Mucosa of gallbladder (tissue), 1 donor: ENCODE measurements around the gene KYNU. TPM values are rescaled to one million over a fixed set of nuclear protein-coding genes. Genes with fewer than 3 reads are reported as not detected.
"Not testable (repeated sequence)": the region's sequence is repeated elsewhere in the genome, so short reads cannot be mapped to it uniquely, and the experiment has no call there.

Source experiments
- DNase-seq: peaks from one replicate; pipeline ENCODE4 v3.0.0-alpha.2; 2020; ENCODE audit warnings: low spot score
- total RNA-seq: library from RNA; stranded (reverse); gene quantifications from one replicate; pipeline ENCODE4 v1.2.1, GENCODE V29; 2021
- donor health status: DM: no; HTN: no; CAD: no.

KYNU gene
- total RNA-seq, 1 donor from 2014 or later = 3.3 TPM

GRCh38 chr2:142915502-142915901 lies 38.0 kb downstream of the KYNU start:
- DNase-seq = no peak

DNA sequence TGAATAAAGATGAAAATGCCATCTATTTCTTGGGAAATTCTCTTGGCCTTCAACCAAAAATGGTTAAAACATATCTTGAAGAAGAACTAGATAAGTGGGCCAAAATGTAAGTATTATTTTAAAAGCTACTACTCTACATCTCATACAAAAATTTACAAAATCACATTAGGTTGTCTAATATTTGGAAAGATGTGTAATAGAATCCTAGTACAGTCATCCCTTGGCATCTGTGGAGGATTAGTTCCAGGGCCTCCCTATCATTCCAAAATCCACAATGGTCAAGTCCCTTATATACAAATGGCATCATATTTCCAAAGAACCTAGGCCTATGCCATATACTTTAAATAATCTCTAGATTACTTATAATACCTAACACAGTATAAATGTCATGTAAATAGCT lies 41.2 kb downstream of the KYNU start:
- no peak for DNase-seq

DNA sequence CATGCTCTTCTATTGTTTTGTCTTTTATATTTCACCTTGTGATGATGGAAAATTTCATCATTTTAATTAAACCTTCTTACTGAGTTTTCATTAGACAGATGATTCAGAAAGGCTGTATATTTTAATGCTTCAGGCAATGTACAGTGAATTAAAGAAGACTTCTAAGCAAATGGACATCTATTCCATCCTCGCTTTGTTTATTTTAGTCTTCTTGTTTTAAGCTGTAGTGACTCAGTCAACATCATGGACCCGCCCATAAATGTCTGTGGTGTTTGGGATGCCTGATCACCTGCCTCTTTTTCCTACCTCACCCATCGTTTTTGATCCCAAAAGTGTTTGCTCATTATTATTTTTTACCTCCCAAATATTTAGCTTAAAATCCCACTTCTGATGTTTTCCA lies 43.1 kb downstream of the KYNU start:
- no peak for DNase-seq

DNA sequence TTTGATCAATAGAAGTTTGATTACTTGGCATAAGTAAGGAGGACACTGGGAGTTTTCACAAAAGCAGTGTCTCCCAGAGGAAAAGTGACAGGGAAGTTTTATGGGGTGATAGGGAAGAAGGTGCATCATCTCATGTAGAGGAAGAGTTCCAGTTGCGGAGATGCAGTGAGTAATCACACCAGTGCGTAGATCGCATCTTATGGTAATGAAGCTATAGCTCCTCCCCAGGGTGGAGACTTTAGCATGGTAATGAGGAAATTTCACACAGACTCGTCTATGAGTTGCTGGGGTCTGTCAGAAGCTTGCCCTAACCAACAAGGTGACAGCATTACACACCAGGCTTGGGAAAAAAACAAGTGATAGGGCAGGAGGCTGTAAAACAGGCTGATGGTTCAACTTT lies 49.0 kb downstream of the KYNU start:
- DNase-seq = no peak

DNA sequence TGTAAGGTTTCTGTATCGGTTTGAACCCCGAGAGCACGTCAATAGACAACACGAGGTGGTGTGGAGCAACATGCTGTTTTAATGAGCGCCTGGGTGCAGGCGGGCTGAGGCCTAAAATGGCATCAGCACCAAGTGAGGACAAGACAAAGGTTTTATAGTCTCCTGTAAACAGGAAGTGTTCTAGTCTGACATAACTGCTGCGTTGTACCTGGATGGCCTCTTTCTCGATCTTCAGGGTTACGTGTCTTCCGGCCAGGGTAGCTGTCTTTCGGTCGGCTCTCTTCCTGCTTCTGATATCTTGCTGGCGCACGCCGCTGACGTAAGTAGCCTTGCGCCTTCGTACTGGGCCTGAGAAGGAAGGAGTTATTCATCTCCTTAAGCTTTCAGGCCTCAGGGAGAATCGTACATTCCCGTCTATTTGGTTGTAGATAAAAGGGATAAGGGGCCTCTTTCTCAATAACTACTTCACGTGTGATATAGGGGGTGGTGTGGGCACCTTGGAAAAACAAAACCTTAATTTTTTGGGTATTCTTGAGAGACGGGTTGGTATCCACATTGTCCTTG lies 53.5 kb downstream of the KYNU start:
- no peak for DNase-seq

- DNase-seq = no peak
Observed at GRCh38 chr2:142933916-142934315, 56.5 kb downstream of the KYNU start.

DNA sequence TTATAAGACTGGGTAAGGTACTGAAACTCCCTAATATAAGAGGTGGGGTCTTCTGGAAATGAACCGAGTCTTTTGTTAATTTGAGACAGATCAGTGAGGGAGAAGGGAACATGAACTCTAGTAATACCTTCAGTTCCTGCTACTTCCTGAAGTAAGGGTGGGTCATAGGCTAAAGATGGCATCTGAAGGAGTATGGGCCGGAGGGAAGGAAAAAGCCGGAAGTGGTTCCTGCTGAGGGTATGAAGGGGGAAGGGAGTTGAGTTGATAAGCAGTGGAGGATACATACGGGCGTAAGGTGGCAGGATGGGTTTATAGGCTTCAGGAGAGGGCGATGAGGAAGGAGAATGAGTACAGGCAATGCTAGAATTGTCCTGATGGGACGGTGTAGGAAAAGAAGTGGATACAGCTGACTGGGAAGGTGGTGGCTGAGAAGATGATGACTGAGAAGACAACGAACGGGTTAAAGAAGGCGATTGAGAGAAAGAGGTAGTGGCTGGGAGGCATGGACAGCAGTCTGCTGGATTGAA lies 58.2 kb downstream of the KYNU start:
- no peak for DNase-seq

- no peak for DNase-seq
Observed at GRCh38 chr2:142936629-142937028, 59.2 kb downstream of the KYNU start.

- no peak for DNase-seq
Observed at GRCh38 chr2:142937347-142937746, 59.9 kb downstream of the KYNU start.

- DNase-seq = no peak
Observed at GRCh38 chr2:142938240-142938639, 60.8 kb downstream of the KYNU start.

DNA sequence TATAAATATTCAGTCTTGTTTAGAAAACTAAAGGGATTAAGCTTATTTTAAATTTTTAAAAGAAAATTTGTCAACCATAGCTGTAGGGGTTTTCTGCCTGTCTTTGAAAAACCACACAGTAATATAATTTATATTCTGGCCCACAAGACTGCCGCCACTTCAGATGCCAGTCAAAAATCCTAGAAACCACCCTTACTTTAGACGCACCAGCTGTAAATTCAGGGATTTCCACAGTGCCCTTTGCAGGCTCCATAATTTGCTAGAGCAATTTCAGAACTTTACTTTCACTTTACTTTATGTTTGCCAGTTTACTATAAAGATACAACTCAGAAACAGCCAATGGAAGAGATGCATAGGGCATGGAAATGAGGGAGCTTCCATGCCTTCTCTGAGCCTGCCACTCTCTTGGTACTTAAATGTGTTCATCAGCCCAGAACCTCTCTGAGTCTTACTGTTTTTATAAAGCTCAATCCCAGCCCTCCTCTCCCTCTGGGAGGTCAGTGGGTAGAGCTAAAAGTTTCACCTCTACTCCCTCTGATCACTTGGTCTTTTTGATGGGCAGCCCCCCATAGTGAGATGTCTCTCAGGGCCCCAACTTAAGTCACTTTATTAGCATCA lies 63.3 kb downstream of the KYNU start:
- no peak for DNase-seq

DNA sequence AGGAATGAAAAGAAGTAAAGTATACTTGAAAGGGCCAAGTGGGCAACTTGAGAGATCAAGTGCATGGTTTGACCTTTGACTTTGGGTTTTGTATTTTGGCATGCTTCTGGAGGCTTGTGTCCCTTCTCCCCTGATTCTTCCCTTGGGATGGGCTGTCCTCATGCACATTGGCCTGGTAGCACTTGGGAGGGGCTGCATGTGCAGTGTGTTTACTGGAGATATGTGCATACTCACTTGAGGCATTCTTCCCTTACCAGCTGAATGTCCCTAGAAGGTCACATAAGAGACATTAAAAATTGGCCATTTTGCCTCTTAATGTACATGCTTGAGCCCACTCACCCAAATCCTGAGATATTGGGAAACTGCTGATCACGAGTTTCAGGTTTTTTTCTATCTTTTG lies 65.2 kb downstream of the KYNU start:
- DNase-seq = no peak

DNA sequence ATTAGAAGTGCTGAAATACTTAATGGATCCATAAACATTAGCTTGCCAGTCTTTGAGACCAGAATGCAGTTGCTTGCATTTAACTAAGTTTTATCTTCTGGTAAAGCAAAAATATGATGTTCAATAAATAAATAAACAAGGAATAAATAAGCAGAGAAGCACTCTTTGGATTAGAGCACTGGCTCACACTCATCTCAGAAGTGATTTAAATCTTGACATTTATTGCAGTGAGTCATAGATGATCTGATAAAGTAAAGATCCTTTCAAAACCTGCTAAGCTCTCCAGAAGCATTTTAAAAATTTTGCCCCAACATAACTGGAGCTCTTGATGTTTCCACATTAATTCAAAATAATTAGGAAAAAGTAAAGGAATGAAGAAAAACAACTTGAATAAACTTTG lies 66.8 kb downstream of the KYNU start:
- DNase-seq = no peak

- no peak for DNase-seq
Observed at GRCh38 chr2:142944721-142945120, 67.3 kb downstream of the KYNU start.

- DNase-seq = no peak
Observed at GRCh38 chr2:142946941-142947340, 69.5 kb downstream of the KYNU start.

DNA sequence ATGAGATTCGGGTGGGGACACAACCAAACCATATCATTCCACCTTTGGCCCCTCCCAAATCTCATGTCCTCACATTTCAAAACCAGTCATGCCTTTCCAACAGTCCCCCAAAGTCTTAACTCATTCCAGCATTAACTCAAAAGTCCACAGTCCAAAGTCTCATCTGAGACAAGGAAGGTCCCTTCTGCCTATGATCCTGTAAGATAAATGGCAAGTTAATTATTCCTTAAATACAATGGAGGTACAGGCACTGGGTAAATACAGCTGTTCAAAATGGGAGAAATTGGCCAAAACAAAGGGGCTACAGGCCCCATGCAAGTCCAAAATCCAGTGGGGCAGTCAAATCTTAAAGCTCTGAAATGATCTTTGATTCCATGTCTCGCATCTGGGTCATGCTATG lies 71.3 kb downstream of the KYNU start:
- not testable (repeated sequence) for DNase-seq

DNA sequence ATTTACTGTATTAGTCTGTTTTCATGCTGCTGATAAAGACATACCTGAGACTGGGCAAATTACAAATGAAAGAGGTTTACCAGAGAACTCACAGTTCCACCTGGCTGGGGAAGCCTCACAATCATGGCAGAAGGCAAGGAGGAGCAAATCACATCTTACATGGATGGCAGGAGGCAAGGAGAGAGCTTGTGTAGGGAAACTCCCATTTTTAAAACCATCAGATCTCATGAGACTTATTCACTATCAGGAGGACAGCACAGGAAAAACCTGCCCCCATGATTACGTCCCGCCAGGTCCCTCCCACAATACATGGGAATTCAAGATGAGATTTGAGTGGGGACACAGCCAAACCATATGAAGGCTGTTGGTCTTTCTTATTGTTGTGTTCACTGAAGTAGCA lies 72.9 kb downstream of the KYNU start:
- DNase-seq = not testable (repeated sequence)

GRCh38 chr2:142951190-142952007 lies 73.9 kb downstream of the KYNU start:
- DNase-seq = no peak

- DNase-seq = no peak
Observed at GRCh38 chr2:142952018-142952417, 74.6 kb downstream of the KYNU start.

- no peak for DNase-seq
Observed at GRCh38 chr2:142952793-142953494, 75.5 kb downstream of the KYNU start.

DNA sequence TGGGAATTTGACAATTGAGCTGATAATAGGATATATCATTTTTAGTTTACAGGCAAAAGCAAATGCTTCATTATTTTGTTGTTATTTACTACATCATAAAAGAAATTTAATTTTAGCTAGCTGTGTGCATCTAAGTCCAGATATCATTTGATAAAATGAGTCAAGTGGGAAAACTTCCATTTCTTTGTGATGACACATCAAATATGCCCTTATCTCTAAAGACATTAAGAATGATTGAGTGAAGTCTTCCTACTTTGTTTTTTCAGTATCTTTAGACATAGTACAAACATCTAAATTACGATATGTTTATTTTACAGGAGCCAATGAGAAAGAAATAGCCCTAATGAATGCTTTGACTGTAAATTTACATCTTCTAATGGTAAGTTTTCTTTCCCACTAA lies 77.0 kb downstream of the KYNU start:
- DNase-seq = no peak

- DNase-seq = no peak
Observed at GRCh38 chr2:142957144-142957543, 79.7 kb downstream of the KYNU start.
